Measurements from ENCODE around the gene PES1. TPM values are rescaled to one million over a fixed set of nuclear protein-coding genes. Genes with fewer than 3 reads are reported as not detected.

PES1 gene
- total RNA-seq, 1 donor from 2014 or later = 88.7 TPM

DNA sequence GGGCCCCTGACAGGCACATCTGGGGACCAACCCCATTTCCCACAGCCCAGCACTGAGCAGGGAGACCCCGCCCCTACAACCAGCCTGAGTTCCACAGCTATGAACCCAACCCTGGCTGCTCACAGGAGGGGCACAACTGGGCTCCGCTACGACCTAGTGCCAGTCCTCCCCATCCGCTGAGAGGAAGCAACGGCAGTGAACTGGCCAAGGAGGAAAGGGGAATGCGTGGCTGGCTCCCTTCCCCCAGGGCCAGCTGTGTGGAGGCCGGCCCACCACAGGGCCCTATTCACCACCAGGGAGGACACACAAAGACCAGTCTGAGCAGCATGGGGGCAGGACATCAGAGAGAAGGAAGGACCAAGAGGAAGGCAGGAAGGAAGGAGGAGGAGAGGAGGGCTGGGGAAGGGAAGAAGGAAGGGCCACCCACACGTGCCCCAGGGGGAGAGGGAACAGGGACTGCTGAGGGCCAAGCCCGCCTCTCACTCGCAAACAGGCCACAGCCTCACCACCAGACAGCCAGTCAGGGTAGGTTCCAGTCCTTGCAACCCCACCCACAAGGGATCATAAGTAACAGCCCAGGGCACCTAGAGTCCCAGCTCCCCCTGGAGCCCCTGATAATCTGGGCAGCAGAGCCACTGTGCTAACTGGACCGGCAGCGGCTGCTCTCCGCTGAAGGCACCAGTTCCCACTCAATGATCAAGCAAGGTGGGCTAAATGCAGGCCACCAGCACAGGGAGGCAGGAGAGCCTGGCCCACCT, 8.7 kb downstream of the PES1 start:
- TF ChIP-seq EZH2 (IDR thresholded peaks at IDR 0.05; ENCODE audit: insufficient read depth, low read length) = no peak
- TF ChIP-seq, protein P1, sequence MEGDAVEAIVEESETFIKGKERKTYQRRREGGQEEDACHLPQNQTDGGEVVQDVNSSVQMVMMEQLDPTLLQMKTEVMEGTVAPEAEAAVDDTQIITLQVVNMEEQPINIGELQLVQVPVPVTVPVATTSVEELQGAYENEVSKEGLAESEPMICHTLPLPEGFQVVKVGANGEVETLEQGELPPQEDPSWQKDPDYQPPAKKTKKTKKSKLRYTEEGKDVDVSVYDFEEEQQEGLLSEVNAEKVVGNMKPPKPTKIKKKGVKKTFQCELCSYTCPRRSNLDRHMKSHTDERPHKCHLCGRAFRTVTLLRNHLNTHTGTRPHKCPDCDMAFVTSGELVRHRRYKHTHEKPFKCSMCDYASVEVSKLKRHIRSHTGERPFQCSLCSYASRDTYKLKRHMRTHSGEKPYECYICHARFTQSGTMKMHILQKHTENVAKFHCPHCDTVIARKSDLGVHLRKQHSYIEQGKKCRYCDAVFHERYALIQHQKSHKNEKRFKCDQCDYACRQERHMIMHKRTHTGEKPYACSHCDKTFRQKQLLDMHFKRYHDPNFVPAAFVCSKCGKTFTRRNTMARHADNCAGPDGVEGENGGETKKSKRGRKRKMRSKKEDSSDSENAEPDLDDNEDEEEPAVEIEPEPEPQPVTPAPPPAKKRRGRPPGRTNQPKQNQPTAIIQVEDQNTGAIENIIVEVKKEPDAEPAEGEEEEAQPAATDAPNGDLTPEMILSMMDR (IDR thresholded peaks at IDR 0.05; ENCODE audit: insufficient read depth, low read depth, low read length) = no peak
- Histone ChIP-seq H3K4me3 (ENCODE audit: insufficient read depth, low read depth, low read length) (no peak overlapping the region), H3K36me3 (ENCODE audit: insufficient read depth, low read length) (peaks cover 57% of the 10 kb centered on the region), H3K9me3 (ENCODE audit: insufficient read depth, low read depth, low read length) (no peaks in the 10 kb centered on the region), H2AFZ (ENCODE audit: low read depth, low read length) (no peak overlapping the region), H3K4me1 (ENCODE audit: insufficient read depth, low read length) (no peaks in the 10 kb centered on the region), H3K4me2 (ENCODE audit: low read length) (no peak overlapping the region), H3K27me3 (ENCODE audit: insufficient read depth, low read length) (no peaks in the 10 kb centered on the region), H3K27ac (ENCODE audit: low read depth, low read length) (no peak overlapping the region), H3K9ac (ENCODE audit: low read length) (no peak overlapping the region), H3K79me2 (ENCODE audit: insufficient read depth, low read length) (peaks cover 10% of the 10 kb centered on the region), H4K20me1 (ENCODE audit: insufficient read depth, low read length) (peaks cover 30% of the 10 kb centered on the region)
- Mint-ChIP-seq H3K36me3 (ENCODE audit: low read depth, unreplicated experiment) (peaks cover 14% of the 10 kb centered on the region), H3K4me3 (ENCODE audit: unreplicated experiment) (no peak overlapping the region), H3K27ac (ENCODE audit: unreplicated experiment) (no peak overlapping the region), H3K4me1 (ENCODE audit: low read depth, unreplicated experiment) (peaks cover 2% of the 10 kb centered on the region), H3K9me3 (ENCODE audit: unreplicated experiment) (no peaks in the 10 kb centered on the region), H3K27me3 (ENCODE audit: low read depth, unreplicated experiment) (no peaks in the 10 kb centered on the region)
- FAIRE-seq (no peak), DNase-seq (ENCODE audit: low read depth) (no peak)

- Mint-ChIP-seq H3K9me3 (ENCODE audit: unreplicated experiment) (no peaks in the 10 kb centered on the region), H3K4me3 (ENCODE audit: unreplicated experiment) (no peak overlapping the region), H3K27me3 (ENCODE audit: low read depth, unreplicated experiment) (no peaks in the 10 kb centered on the region), H3K4me1 (ENCODE audit: low read depth, unreplicated experiment) (peaks cover 2% of the 10 kb centered on the region), H3K27ac (ENCODE audit: unreplicated experiment) (no peak overlapping the region), H3K36me3 (ENCODE audit: low read depth, unreplicated experiment) (peaks cover 16% of the 10 kb centered on the region)
- no peaks in the 10 kb centered on the region for H3K4me1 ChIP-seq (ENCODE audit: insufficient read depth, low read length)
- H3K4me2 ChIP-seq (ENCODE audit: low read length) = no peak overlapping the region
- FAIRE-seq (no peak), DNase-seq (ENCODE audit: low read depth) (no peak)
- H3K27me3 ChIP-seq (ENCODE audit: insufficient read depth, low read length) = no peaks in the 10 kb centered on the region
- H3K36me3 ChIP-seq (ENCODE audit: insufficient read depth, low read length) = peaks cover 51% of the 10 kb centered on the region
- no peak overlapping the region for H3K27ac ChIP-seq (ENCODE audit: low read depth, low read length)
- no peaks in the 10 kb centered on the region for H3K9me3 ChIP-seq (ENCODE audit: insufficient read depth, low read depth, low read length)
- TF ChIP-seq, protein P1 (IDR thresholded peaks at IDR 0.05; ENCODE audit: insufficient read depth, low read depth, low read length) = no peak
- TF ChIP-seq EZH2 (IDR thresholded peaks at IDR 0.05; ENCODE audit: insufficient read depth, low read length) = no peak
- no peak overlapping the region for H3K4me3 ChIP-seq (ENCODE audit: insufficient read depth, low read depth, low read length)
- H4K20me1 ChIP-seq (ENCODE audit: insufficient read depth, low read length) = peaks cover 30% of the 10 kb centered on the region
- no peak overlapping the region for H3K9ac ChIP-seq (ENCODE audit: low read length)
- peaks cover 10% of the 10 kb centered on the region for H3K79me2 ChIP-seq (ENCODE audit: insufficient read depth, low read length)
- no peak overlapping the region for H2AFZ ChIP-seq (ENCODE audit: low read depth, low read length)
Observed at GRCh38 chr22:30582051-30582450, 9.7 kb downstream of the PES1 start.

GRCh38 chr22:30580896-30581295, 10.8 kb downstream of the PES1 start:
- Mint-ChIP-seq H3K4me1 (ENCODE audit: low read depth, unreplicated experiment) (peaks cover 2% of the 10 kb centered on the region), H3K4me3 (ENCODE audit: unreplicated experiment) (no peak overlapping the region), H3K36me3 (ENCODE audit: low read depth, unreplicated experiment) (peaks cover 20% of the 10 kb centered on the region), H3K27ac (ENCODE audit: unreplicated experiment) (no peak overlapping the region), H3K9me3 (ENCODE audit: unreplicated experiment) (no peaks in the 10 kb centered on the region), H3K27me3 (ENCODE audit: low read depth, unreplicated experiment) (no peaks in the 10 kb centered on the region)
- Histone ChIP-seq H4K20me1 (ENCODE audit: insufficient read depth, low read length) (peaks cover 31% of the 10 kb centered on the region), H3K27ac (ENCODE audit: low read depth, low read length) (no peak overlapping the region), H3K9me3 (ENCODE audit: insufficient read depth, low read depth, low read length) (no peaks in the 10 kb centered on the region), H3K27me3 (ENCODE audit: insufficient read depth, low read length) (no peaks in the 10 kb centered on the region), H3K4me3 (ENCODE audit: insufficient read depth, low read depth, low read length) (no peak overlapping the region), H3K36me3 (ENCODE audit: insufficient read depth, low read length) (peaks cover 48% of the 10 kb centered on the region), H2AFZ (ENCODE audit: low read depth, low read length) (no peak overlapping the region), H3K9ac (ENCODE audit: low read length) (no peak overlapping the region), H3K79me2 (ENCODE audit: insufficient read depth, low read length) (peaks cover 4% of the 10 kb centered on the region), H3K4me2 (ENCODE audit: low read length) (no peak overlapping the region), H3K4me1 (ENCODE audit: insufficient read depth, low read length) (no peaks in the 10 kb centered on the region)
- no peak for FAIRE-seq
- no peak for TF ChIP-seq EZH2 (IDR thresholded peaks at IDR 0.05; ENCODE audit: insufficient read depth, low read length)
- TF ChIP-seq, protein P1 (IDR thresholded peaks at IDR 0.05; ENCODE audit: insufficient read depth, low read depth, low read length) = no peak
- no peak for DNase-seq (ENCODE audit: low read depth)

Measured in astrocyte (in vitro differentiated cells and primary cell).